ENCODE measurements around the gene B3GNT7. TPM values are rescaled to one million over a fixed set of nuclear protein-coding genes. Genes with fewer than 3 reads are reported as not detected.

Gene B3GNT7
- total RNA-seq, 1 experiment from 2014 or later, result 8.9 TPM

DNA sequence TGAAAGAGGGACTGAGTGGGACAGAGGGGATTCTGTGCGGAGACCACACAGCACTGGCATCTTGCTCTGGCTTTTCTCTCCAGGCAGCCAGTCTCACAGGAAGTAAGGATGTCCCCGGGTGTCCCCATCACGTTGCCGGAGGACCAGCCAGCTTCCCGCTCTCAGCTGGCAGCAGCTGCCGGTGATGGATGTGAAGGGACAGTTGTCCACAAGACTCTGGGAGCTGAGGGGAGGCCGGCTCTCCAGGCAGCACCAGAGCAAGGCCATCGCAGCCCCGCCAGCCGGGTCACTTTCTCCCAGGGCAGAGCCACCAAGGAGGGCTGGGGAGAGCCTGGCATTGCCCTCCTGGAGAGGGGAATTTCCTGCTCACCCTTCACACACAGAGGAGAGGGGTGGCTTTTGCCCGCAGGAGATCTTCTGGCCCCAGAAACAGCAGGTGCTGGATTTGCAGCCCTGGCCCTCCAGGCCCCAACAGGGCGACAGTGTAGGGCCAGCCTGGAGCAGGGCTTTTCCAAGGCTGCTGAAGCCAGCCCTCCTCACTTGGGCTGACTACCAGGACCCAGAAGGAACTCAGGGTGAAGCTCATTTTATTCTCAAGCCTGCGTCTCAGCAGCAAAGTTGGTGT is 24.0 kb upstream of the B3GNT7 start:
- H3K4me3 Mint-ChIP-seq (ENCODE audit: low read depth, unreplicated experiment), result no peak overlapping the region
- H3K36me3 Mint-ChIP-seq (ENCODE audit: insufficient read depth, unreplicated experiment), result peaks cover 5% of the 10 kb centered on the region
- no peak overlapping the region for H3K27ac Mint-ChIP-seq (ENCODE audit: unreplicated experiment)
- CTCF ChIA-PET, result no interaction called here
- no peaks in the 10 kb centered on the region for H3K4me1 Mint-ChIP-seq (ENCODE audit: low read depth, unreplicated experiment)
- BruUV-seq (replicated peaks), result no TSS peak
- TF ChIP-seq, protein P1, sequence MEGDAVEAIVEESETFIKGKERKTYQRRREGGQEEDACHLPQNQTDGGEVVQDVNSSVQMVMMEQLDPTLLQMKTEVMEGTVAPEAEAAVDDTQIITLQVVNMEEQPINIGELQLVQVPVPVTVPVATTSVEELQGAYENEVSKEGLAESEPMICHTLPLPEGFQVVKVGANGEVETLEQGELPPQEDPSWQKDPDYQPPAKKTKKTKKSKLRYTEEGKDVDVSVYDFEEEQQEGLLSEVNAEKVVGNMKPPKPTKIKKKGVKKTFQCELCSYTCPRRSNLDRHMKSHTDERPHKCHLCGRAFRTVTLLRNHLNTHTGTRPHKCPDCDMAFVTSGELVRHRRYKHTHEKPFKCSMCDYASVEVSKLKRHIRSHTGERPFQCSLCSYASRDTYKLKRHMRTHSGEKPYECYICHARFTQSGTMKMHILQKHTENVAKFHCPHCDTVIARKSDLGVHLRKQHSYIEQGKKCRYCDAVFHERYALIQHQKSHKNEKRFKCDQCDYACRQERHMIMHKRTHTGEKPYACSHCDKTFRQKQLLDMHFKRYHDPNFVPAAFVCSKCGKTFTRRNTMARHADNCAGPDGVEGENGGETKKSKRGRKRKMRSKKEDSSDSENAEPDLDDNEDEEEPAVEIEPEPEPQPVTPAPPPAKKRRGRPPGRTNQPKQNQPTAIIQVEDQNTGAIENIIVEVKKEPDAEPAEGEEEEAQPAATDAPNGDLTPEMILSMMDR (IDR thresholded peaks at IDR 0.05; ENCODE audit: unreplicated experiment), result no peak
- no peak for DNase-seq
- intact Hi-C loops (cut with micrococcal nuclease; ENCODE audit: unreplicated experiment), result no loop called here
- H3K9me3 Mint-ChIP-seq (ENCODE audit: low read depth, unreplicated experiment), result no peaks in the 10 kb centered on the region
- H3K27me3 Mint-ChIP-seq (ENCODE audit: unreplicated experiment), result no peaks in the 10 kb centered on the region

DNA sequence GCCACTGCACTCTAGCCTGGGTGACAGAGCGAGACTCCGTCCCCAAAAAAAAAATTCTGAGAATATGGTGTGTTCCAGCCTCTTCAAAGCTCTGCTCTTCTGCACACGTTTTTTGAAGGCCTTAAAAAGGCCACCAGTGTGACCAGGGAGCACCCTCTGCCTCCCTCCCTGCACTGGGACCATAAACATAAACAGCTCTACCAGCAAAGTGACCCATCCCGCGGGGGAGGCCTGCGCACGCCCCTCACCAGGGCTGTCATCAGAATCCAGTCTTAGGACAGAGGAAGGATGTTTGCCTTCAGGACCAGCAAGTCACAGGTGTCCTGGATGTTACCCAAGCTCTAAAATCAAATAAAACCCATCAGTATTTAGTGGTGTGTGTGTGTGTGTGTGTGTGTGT is 23.2 kb upstream of the B3GNT7 start:
- H3K4me3 Mint-ChIP-seq (ENCODE audit: low read depth, unreplicated experiment), result no peak overlapping the region
- no peak overlapping the region for H3K27ac Mint-ChIP-seq (ENCODE audit: unreplicated experiment)
- TF ChIP-seq, protein P1 (IDR thresholded peaks at IDR 0.05; ENCODE audit: unreplicated experiment), result no peak
- no peaks in the 10 kb centered on the region for H3K27me3 Mint-ChIP-seq (ENCODE audit: unreplicated experiment)
- BruUV-seq (replicated peaks), result no TSS peak
- no peak for DNase-seq
- peaks cover 8% of the 10 kb centered on the region for H3K36me3 Mint-ChIP-seq (ENCODE audit: insufficient read depth, unreplicated experiment)
- no peaks in the 10 kb centered on the region for H3K9me3 Mint-ChIP-seq (ENCODE audit: low read depth, unreplicated experiment)
- CTCF ChIA-PET, result no interaction called here
- no peaks in the 10 kb centered on the region for H3K4me1 Mint-ChIP-seq (ENCODE audit: low read depth, unreplicated experiment)
- intact Hi-C loops (cut with micrococcal nuclease; ENCODE audit: unreplicated experiment), result no loop called here

DNA sequence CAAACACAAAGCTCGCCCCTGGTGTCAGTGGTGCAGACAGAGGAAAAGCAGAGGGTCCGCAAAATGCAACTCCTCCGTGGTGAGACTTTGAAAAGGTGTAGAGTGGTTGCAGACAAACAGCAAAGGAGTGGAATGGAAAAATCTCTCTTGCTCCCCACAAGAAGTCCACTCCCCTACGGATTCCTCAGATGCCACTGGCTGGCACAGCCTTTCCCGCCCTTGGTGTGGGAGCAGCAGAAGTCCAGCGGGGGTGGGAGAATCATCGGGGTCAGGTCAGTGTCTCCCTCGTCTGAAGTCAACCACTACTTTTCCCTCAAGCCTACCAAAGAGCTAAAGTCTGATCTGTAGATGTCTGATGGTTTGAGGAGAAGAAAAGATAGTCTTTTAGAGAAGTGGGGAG is 22.3 kb upstream of the B3GNT7 start:
- peaks cover 4% of the 10 kb centered on the region for H3K4me1 Mint-ChIP-seq (ENCODE audit: low read depth, unreplicated experiment)
- CTCF ChIA-PET, result no interaction called here
- no peaks in the 10 kb centered on the region for H3K9me3 Mint-ChIP-seq (ENCODE audit: low read depth, unreplicated experiment)
- H3K27me3 Mint-ChIP-seq (ENCODE audit: unreplicated experiment), result no peaks in the 10 kb centered on the region
- no peak overlapping the region for H3K4me3 Mint-ChIP-seq (ENCODE audit: low read depth, unreplicated experiment)
- TF ChIP-seq, protein P1 (IDR thresholded peaks at IDR 0.05; ENCODE audit: unreplicated experiment), result no peak
- no peak overlapping the region for H3K27ac Mint-ChIP-seq (ENCODE audit: unreplicated experiment)
- intact Hi-C loops (cut with micrococcal nuclease; ENCODE audit: unreplicated experiment), result no loop called here
- no TSS peak for BruUV-seq (replicated peaks)
- DNase-seq, result no peak
- peaks cover 8% of the 10 kb centered on the region for H3K36me3 Mint-ChIP-seq (ENCODE audit: insufficient read depth, unreplicated experiment)

GRCh38 chr2:231373786-231374349 is 21.6 kb upstream of the B3GNT7 start:
- TF ChIP-seq, protein P1 (IDR thresholded peaks at IDR 0.05; ENCODE audit: unreplicated experiment), result no peak
- no peak overlapping the region for H3K4me3 Mint-ChIP-seq (ENCODE audit: low read depth, unreplicated experiment)
- DNase-seq, result no peak
- peaks cover 11% of the 10 kb centered on the region for H3K4me1 Mint-ChIP-seq (ENCODE audit: low read depth, unreplicated experiment)
- H3K27ac Mint-ChIP-seq (ENCODE audit: unreplicated experiment), result no peak overlapping the region
- no TSS peak for BruUV-seq (replicated peaks)
- CTCF ChIA-PET, result no interaction called here
- no peaks in the 10 kb centered on the region for H3K9me3 Mint-ChIP-seq (ENCODE audit: low read depth, unreplicated experiment)
- H3K27me3 Mint-ChIP-seq (ENCODE audit: unreplicated experiment), result no peaks in the 10 kb centered on the region
- intact Hi-C loops (cut with micrococcal nuclease; ENCODE audit: unreplicated experiment), result no loop called here
- peaks cover 8% of the 10 kb centered on the region for H3K36me3 Mint-ChIP-seq (ENCODE audit: insufficient read depth, unreplicated experiment)
